A673 (cell line): Measurements from ENCODE around the gene KIAA0825. TPM values are rescaled to one million over a fixed set of nuclear protein-coding genes. Genes with fewer than 3 reads are reported as not detected.

Experiments used
- BruUV-seq: library from RNA; stranded (reverse); fragments of 400-500 nt; replicated peaks from 2 replicates; lab custom pipeline; 2021; lab: Mats Ljungman, UMichigan
- CTCF ChIA-PET: fragments of 300-600 bp; sonication (Branson Sonifier 250); formaldehyde crosslinking; loops from one replicate; lab custom pipeline; 2022; ENCODE audit warnings: antibody characterized with exemption; lab: Charles Lee
- POLR2A ChIA-PET: fragments of 300-600 bp; sonication (Branson Sonifier 250); formaldehyde crosslinking; loops from one replicate; lab custom pipeline; 2022; ENCODE audit warnings: antibody characterized with exemption; ENCODE audit not compliant: low non-redundant PET; lab: Charles Lee
- DNase-seq: peaks from one replicate; pipeline ENCODE4 v3.0.0-alpha.2; 2015; ENCODE audit warnings: low spot score
- H3K27ac ChIP-seq: fragments of 200-600 bp; sonication (generic); 2 replicates; pipeline ENCODE4 v1.5.1; 2016; ENCODE audit warnings: mixed run types, low read depth, mild to moderate bottlenecking, mixed read lengths, antibody characterized with exemption, low read length; ENCODE audit not compliant: poor library complexity, severe bottlenecking
- H3K27me3 ChIP-seq: fragments of 200-600 bp; sonication (generic); replicated peaks from 2 replicates; pipeline ENCODE4 v1.6.1; 2017; ENCODE audit warnings: mixed run types, low read depth, mild to moderate bottlenecking, mixed read lengths, antibody characterized with exemption, low read length; ENCODE audit not compliant: insufficient read depth, poor library complexity
- H3K36me3 ChIP-seq: fragments of 200-600 bp; sonication (generic); 2 replicates; pipeline ENCODE4 v1.6.1; 2016; ENCODE audit warnings: mixed run types, mild to moderate bottlenecking, mixed read lengths, antibody characterized with exemption, low read length; ENCODE audit not compliant: insufficient read depth, poor library complexity, severe bottlenecking
- H3K4me1 ChIP-seq: fragments of 200-600 bp; sonication (generic); 2 replicates; pipeline ENCODE4 v1.6.1; 2017; ENCODE audit warnings: mixed run types, mild to moderate bottlenecking, mixed read lengths, antibody characterized with exemption, low read length; ENCODE audit not compliant: insufficient read depth, poor library complexity, severe bottlenecking
- H3K4me3 ChIP-seq: fragments of 200-600 bp; sonication (generic); 2 replicates; pipeline ENCODE4 v1.5.1; 2016; ENCODE audit warnings: low read depth, mixed run types, mild to moderate bottlenecking, mixed read lengths, low read length; ENCODE audit not compliant: poor library complexity, severe bottlenecking
- H3K9me3 ChIP-seq: fragments of 200-600 bp; sonication (generic); 2 replicates; pipeline ENCODE4 v1.6.1; 2016; ENCODE audit warnings: mixed run types, low read depth, mild to moderate bottlenecking, mixed read lengths, antibody characterized with exemption, low read length; ENCODE audit not compliant: poor library complexity, severe bottlenecking
- CTCF ChIP-seq: fragments of 300-800, 200-600 bp; sonication (generic); conservative IDR thresholded peaks from 2 replicates; pipeline ENCODE4 v1.5.1; 2017; ENCODE audit warnings: low read depth, mild to moderate bottlenecking, antibody characterized with exemption, low read length, moderate library complexity, mixed read lengths
- EZH2 ChIP-seq: fragments of 200-600 bp; sonication (generic); IDR thresholded peaks from 2 replicates; pipeline ENCODE4 v1.6.1; 2017; ENCODE audit warnings: borderline replicate concordance, low read depth, mild to moderate bottlenecking, mixed read lengths, antibody characterized with exemption, low read length; ENCODE audit not compliant: poor library complexity, severe bottlenecking
- intact Hi-C: fragments of 100-400 bp; cut with micrococcal nuclease; formaldehyde crosslinking; loops from one replicate; pipeline ENCODE4 v1.10.0; 2022; ENCODE audit not compliant: unreplicated experiment
- total RNA-seq: library from RNA; stranded (reverse); gene quantifications from 2 replicates; pipeline ENCODE4 v1.2.3, GENCODE V29; 2021

The KIAA0825 gene
- total RNA-seq, 1 experiment from 2014 or later: 1.2 TPM

GRCh38 chr5:94517490-94518488 is 100.6 kb downstream of the KIAA0825 start:
- Histone ChIP-seq H3K4me3 (no peak overlapping the region), H3K27ac (no peak overlapping the region), H3K4me1 (no peaks in the 10 kb centered on the region), H3K9me3 (no peaks in the 10 kb centered on the region), H3K36me3 (no peaks in the 10 kb centered on the region), H3K27me3 (no peaks in the 10 kb centered on the region)
- TF ChIP-seq CTCF (no peak), EZH2 (no peak)
- no peak for DNase-seq
- intact Hi-C loops: no loop called here
- ChIA-PET POLR2A (no interaction called here), CTCF (no interaction called here)
- BruUV-seq: no TSS peak

GRCh38 chr5:94516148-94516547 is 102.3 kb downstream of the KIAA0825 start:
- H3K36me3 ChIP-seq: no peaks in the 10 kb centered on the region
- ChIA-PET POLR2A (no interaction called here), CTCF (no interaction called here)
- no peaks in the 10 kb centered on the region for H3K4me1 ChIP-seq
- H3K9me3 ChIP-seq: no peaks in the 10 kb centered on the region
- H3K4me3 ChIP-seq: no peak overlapping the region
- DNase-seq: no peak
- BruUV-seq: no TSS peak
- TF ChIP-seq CTCF: no peak
- no peak overlapping the region for H3K27ac ChIP-seq
- no peaks in the 10 kb centered on the region for H3K27me3 ChIP-seq
- intact Hi-C loops: no loop called here

- DNase-seq: no peak
- Histone ChIP-seq H3K4me1 (no peaks in the 10 kb centered on the region), H3K4me3 (no peak overlapping the region), H3K9me3 (no peaks in the 10 kb centered on the region), H3K27me3 (no peaks in the 10 kb centered on the region), H3K27ac (no peak overlapping the region), H3K36me3 (no peaks in the 10 kb centered on the region)
- no TSS peak for BruUV-seq
- ChIA-PET CTCF (no interaction called here), POLR2A (no interaction called here)
- intact Hi-C loops: no loop called here
- no peak for TF ChIP-seq CTCF
- no peak for TF ChIP-seq EZH2
Observed at GRCh38 chr5:94508461-94509148, 109.8 kb downstream of the KIAA0825 start.
